K562 (cell line): ENCODE measurements around the gene ETS1.

Experiments used
- BDP1 ChIP-seq: IDR thresholded peaks from 3 replicates; pipeline ENCODE4 v1.6.1; 2011; ENCODE audit not compliant: insufficient read length, insufficient read depth
- EP300 ChIP-seq: IDR thresholded peaks from 2 replicates; pipeline ENCODE4 v1.6.1; 2012; ENCODE audit warnings: low read length, improper control_type of control experiment
- POLR2A ChIP-seq: fragments of 450-650 bp; conservative IDR thresholded peaks from 2 replicates; pipeline ENCODE4 v1.6.1; 2016
- RAD21 ChIP-seq, 2 experiments: fragments of 250-450 bp in 1 of 2; fragments of 450-650 bp in 1 of 2; sonication (Bioruptor Pico) in 1 of 2; formaldehyde crosslinking in 1 of 2; IDR thresholded peaks in 1 of 2; conservative IDR thresholded peaks in 1 of 2; 2 replicates each; pipeline versions ENCODE4 v1.4.0 to v1.8.0; 2020 to 2022; ENCODE audit warnings: mild to moderate bottlenecking in 2 of 2, moderate library complexity in 1 of 2
- TEAD4 ChIP-seq, 2 experiments: sonication (generic) in 1 of 2; formaldehyde crosslinking in 1 of 2; IDR thresholded peaks; 2 replicates each; pipeline versions ENCODE4 v1.6.1 to v1.8.0; 2012 to 2022; ENCODE audit warnings: borderline replicate concordance in 1 of 2, inconsistent platforms in 1 of 2, low read length in 1 of 2, mild to moderate bottlenecking in 1 of 2, missing genetic modification reagents in 1 of 2
- ZNF143 ChIP-seq: sonication (generic); formaldehyde crosslinking; IDR thresholded peaks from 2 replicates; pipeline ENCODE4 v1.9.0; 2022; ENCODE audit warnings: mild to moderate bottlenecking, missing genetic modification reagents
- ZNF217 ChIP-seq: sonication (generic); formaldehyde crosslinking; IDR thresholded peaks from 2 replicates; pipeline ENCODE4 v1.8.0; 2022; ENCODE audit warnings: mild to moderate bottlenecking, missing genetic modification reagents
- ZNF24 ChIP-seq: fragments of 450-650 bp; IDR thresholded peaks from 2 replicates; pipeline ENCODE4 v1.6.1; 2016
- TF ChIP-seq, protein P1 (sequence below): sonication (generic); formaldehyde crosslinking; IDR thresholded peaks from 2 replicates; pipeline ENCODE4 v1.9.0; 2022; ENCODE audit warnings: mild to moderate bottlenecking, missing genetic modification reagents
- TF ChIP-seq, protein P2 (sequence below), 3 experiments: IDR thresholded peaks in 2 of 3; conservative IDR thresholded peaks in 1 of 3; 2 replicates each; pipeline ENCODE4 v1.5.1; 2011 to 2012; ENCODE audit warnings: low read length in 3 of 3, mild to moderate bottlenecking in 3 of 3, control low read depth in 2 of 3, improper control_type of control experiment in 1 of 3, inconsistent platforms in 1 of 3, low read depth in 1 of 3, mixed read lengths in 1 of 3, moderate library complexity in 1 of 3; ENCODE audit not compliant: insufficient read depth in 2 of 3

DNA sequence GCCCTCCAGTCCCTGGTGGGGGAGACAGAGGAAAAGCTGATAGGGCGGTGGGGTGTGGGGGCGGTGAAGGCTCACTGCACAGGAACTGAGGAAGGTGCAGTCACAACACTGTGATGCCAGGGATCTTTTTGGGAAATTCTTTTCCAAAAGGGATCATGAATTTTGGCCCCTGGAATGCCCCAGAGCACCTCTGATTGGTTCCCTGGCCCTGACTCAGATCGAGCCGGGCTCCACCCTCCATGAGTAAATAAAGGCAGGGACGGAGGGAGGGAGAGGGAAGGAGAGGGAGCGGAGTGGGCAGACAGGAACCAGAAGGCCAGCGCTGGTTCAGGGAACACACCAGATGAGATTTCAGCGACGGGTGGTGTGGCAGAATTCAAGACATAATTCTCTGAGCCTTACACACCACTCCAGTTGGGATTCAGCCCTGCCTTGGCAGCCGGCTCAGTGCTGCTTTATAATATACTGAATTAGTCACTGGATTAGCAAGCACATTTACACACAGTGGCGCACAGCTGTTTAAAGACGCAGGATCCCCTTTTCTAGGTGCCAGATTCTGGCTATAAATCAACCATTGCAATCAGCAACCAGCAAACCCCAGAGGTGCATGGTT lies 80.3 kb downstream of the ETS1 start:
- TF ChIP-seq RAD21 (CRISPR knock-in tag; conservative IDR thresholded peaks at IDR 0.05 in 1 of 2, IDR thresholded peaks at IDR 0.05 in 1 of 2) (no peak), TEAD4 (IDR thresholded peaks at IDR 0.05; ENCODE audit: low read length) (no peak), TEAD4 (CRISPR knock-in tag; IDR thresholded peaks at IDR 0.05; ENCODE audit: borderline replicate concordance) (no peak), EP300 (no peak), BDP1 (no peak), POLR2A (no peak), ZNF217 (no peak), ZNF24 (no peak), ZNF143 (CRISPR knock-in tag) (no peak)
- TF ChIP-seq, protein P1, sequence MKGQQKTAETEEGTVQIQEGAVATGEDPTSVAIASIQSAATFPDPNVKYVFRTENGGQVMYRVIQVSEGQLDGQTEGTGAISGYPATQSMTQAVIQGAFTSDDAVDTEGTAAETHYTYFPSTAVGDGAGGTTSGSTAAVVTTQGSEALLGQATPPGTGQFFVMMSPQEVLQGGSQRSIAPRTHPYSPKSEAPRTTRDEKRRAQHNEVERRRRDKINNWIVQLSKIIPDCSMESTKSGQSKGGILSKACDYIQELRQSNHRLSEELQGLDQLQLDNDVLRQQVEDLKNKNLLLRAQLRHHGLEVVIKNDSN (CRISPR knock-in tag): no peak
- TF ChIP-seq, protein P2, sequence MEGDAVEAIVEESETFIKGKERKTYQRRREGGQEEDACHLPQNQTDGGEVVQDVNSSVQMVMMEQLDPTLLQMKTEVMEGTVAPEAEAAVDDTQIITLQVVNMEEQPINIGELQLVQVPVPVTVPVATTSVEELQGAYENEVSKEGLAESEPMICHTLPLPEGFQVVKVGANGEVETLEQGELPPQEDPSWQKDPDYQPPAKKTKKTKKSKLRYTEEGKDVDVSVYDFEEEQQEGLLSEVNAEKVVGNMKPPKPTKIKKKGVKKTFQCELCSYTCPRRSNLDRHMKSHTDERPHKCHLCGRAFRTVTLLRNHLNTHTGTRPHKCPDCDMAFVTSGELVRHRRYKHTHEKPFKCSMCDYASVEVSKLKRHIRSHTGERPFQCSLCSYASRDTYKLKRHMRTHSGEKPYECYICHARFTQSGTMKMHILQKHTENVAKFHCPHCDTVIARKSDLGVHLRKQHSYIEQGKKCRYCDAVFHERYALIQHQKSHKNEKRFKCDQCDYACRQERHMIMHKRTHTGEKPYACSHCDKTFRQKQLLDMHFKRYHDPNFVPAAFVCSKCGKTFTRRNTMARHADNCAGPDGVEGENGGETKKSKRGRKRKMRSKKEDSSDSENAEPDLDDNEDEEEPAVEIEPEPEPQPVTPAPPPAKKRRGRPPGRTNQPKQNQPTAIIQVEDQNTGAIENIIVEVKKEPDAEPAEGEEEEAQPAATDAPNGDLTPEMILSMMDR (IDR thresholded peaks at IDR 0.05 in 2 of 3, conservative IDR thresholded peaks at IDR 0.05 in 1 of 3; ENCODE audit: insufficient read depth in 2 of 3, low read depth in 1 of 3, low read length in 3 of 3): no peak
